GM11168 (cell line): ENCODE data around the gene B4GALT3.

Experiments
- in situ Hi-C: fragments of 300-500 bp; cut with MboI; formaldehyde crosslinking; loops from one replicate; pipeline ENCODE4 v1.12.0; 2022; ENCODE audit warnings: low sequenced_read_pairs; ENCODE audit not compliant: unreplicated experiment

The B4GALT3 gene

DNA sequence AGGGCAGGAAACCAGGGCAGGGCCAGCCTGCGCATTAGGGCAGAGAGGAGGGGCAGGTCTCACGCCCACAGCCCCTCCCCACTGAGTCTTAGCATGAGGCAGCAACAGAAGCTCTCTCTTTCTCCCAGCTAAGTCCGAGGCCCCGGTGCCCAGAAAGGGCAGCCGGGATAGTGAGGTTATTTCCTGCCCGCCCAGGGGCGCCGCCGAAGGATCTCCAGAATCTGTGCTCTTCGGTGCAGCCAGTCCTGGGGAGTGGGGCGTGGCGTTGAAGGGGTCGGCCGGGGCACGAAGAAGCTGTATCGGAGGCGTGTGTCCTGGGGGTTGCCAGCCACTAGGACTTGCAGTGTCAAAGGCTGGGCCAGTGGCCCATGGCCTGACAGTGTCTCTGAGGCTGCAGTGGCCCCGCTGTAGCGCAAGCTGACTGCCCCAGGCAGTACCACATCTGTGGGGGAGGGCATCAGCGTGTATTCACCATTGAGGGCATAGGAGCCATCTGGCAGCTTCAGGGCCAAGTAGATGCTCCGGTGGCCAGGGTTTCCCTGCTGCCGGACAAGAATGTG is 13.7 kb upstream of the B4GALT3 start:
- in situ Hi-C loops, result no loop called here

DNA sequence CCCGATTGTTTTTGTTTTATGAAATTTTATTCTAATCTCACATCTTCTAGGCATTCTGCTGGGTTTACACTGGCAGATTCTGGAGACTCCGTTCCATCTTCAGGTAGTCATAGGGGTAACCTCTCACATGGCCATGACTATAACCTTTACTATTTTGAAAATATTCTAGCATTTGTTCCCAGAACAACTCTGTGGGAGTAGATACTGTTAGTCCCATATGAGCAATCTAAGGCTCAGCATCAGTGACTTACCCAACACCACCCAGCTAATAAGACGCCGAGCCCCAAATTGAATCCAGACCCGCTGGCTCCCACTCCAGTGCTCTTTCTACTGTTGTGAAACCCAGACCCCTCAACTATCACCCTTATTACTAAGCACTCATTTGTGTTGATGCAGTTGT is 11.7 kb upstream of the B4GALT3 start:
- in situ Hi-C loops, result no loop called here

DNA sequence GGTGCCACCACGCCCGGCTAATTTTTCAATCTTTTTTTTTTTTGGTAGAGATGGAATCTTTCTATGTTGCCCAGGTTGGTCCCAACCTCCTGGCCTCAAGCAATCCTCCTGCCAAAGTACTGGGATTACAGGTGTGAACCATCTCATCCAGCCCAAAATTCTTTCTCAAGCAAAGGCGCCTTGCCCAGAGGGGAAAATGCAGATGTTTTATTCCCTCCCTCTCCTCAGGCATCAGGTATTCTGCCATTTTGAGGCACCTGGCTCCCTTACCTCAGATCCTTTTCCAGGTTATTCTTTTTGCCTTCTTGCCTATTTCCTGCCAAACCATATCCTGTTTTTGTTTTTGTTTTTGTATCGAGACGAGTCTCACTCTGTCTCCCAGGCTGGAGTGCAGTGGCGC is 11.1 kb upstream of the B4GALT3 start:
- in situ Hi-C loops, result no loop called here

- in situ Hi-C loops, result no loop called here
These were observed 10.0 kb upstream of the B4GALT3 start for GRCh38 chr1:161187311-161187710.

DNA sequence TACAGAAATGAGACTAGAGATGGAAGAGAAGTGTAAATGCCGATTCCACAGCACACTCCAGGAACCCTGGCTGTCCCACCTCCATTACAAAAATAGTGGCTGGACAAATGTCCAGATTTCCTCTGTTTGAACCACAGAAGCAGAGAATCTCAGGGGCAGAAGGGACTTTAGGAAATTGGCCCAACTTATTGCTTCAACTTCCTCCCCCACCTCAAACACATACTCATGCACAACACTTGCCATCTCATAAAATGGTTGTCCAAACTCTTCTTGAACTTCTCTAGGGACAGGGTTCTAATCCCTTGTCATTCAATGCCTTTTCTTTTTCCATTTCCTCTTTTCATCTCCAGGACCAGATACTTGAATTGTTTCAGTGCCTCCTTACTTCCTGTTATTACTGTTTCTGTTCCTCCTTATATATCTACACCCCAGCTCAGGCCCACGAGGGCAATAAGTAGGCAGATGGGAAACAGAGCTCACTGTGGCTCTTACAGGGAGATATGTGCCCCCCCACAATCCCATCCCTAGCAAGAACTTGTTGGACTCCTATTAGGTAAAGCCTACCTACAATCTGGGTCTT is 8.5 kb upstream of the B4GALT3 start:
- in situ Hi-C loops, result no loop called here

- in situ Hi-C loops, result no loop called here
These were observed 8.0 kb upstream of the B4GALT3 start for GRCh38 chr1:161185282-161185682.

- in situ Hi-C loops, result no loop called here
These were observed 4.9 kb upstream of the B4GALT3 start for GRCh38 chr1:161182214-161182613.

GRCh38 chr1:161180639-161181038 is 3.3 kb upstream of the B4GALT3 start:
- in situ Hi-C loops, result no loop called here

GRCh38 chr1:161179698-161180097 is 2.4 kb upstream of the B4GALT3 start:
- in situ Hi-C loops, result no loop called here

DNA sequence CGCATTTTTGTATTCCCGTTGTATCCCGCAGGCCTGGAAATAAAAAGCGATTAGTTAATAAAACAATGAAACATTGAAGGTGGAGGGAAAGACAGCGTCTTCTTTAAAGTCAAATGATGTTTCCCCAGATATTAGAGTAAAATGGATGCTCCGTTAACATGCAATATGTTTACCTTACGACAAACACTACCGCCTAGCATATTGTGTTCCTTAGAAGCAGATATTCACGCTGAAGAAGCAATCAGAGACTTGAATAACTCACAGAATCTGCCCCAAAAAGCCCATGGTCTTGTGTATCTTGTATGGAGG is 583 bp upstream of the B4GALT3 start:
- in situ Hi-C loops, result no loop called here

- in situ Hi-C loops, result no loop called here
These were observed 717 bp downstream of the B4GALT3 start for GRCh38 chr1:161176468-161177111.

GRCh38 chr1:161175771-161176453 is 1.4 kb downstream of the B4GALT3 start:
- in situ Hi-C loops, result no loop called here

GRCh38 chr1:161174911-161175310 is 2.4 kb downstream of the B4GALT3 start:
- in situ Hi-C loops, result no loop called here

DNA sequence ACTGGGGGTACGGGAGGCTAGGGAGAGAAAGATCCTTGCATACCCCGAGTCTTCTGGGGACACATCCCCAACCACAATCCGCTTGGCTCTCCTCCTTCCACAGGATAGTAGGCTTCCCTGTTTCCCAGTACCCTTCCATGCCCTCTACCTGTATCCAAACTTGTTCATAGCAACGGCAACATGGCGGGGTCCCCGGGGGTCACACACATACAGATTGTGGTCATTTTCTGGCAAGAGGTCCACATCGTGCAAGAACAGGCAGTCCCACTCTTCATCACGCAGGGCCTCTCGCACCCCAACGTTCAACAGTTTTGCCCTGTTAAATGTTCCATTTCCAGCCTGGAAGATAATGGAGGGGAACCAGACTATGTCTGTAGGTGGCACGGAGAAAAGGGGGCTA is 3.6 kb downstream of the B4GALT3 start:
- in situ Hi-C loops, result no loop called here

- in situ Hi-C loops, result no loop called here
These were observed 4.4 kb downstream of the B4GALT3 start for GRCh38 chr1:161172776-161173376.

DNA sequence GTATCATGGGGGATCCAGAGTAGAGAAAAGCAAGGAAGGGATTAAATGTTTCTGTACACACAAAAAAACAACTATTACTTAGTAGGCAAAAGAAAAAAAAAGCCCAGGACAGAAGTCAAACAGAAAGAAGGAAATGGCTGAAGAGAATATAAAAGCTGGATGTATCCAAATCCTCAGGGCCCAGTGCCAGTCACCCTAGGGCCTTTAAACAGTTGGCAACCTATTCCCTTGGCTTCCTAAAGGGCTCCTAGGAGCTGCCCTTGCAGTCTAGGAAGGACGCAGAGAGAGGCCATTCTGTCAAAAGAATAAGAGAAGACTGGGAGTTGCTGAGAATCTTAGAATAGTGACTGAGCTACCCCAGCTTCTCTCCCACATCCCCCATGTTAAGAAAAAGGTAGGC is 5.0 kb downstream of the B4GALT3 start:
- in situ Hi-C loops, result no loop called here

- in situ Hi-C loops, result no loop called here
These were observed 5.6 kb downstream of the B4GALT3 start for GRCh38 chr1:161171696-161172095.

DNA sequence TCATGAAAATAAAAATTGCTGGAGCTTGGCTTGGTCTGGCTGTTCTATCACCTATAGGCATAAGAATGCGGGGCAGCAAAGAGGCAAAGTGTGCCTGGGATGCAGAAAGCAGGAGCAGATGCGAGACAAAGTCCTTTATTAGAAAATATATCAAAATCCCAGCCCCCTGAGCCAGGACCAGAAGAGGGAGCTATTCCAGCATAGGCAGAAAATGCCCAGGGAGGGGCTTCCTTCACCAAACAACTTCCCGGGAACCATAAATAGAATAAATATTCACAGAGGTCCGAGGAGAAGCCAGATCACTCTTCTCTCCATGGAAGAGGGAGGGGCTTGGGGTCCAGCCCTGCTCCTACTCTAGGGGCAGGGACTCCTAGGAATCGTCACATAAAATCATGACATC is 6.1 kb downstream of the B4GALT3 start:
- in situ Hi-C loops, result no loop called here

- in situ Hi-C loops, result no loop called here
These were observed 8.4 kb downstream of the B4GALT3 start for GRCh38 chr1:161168906-161169305.

DNA sequence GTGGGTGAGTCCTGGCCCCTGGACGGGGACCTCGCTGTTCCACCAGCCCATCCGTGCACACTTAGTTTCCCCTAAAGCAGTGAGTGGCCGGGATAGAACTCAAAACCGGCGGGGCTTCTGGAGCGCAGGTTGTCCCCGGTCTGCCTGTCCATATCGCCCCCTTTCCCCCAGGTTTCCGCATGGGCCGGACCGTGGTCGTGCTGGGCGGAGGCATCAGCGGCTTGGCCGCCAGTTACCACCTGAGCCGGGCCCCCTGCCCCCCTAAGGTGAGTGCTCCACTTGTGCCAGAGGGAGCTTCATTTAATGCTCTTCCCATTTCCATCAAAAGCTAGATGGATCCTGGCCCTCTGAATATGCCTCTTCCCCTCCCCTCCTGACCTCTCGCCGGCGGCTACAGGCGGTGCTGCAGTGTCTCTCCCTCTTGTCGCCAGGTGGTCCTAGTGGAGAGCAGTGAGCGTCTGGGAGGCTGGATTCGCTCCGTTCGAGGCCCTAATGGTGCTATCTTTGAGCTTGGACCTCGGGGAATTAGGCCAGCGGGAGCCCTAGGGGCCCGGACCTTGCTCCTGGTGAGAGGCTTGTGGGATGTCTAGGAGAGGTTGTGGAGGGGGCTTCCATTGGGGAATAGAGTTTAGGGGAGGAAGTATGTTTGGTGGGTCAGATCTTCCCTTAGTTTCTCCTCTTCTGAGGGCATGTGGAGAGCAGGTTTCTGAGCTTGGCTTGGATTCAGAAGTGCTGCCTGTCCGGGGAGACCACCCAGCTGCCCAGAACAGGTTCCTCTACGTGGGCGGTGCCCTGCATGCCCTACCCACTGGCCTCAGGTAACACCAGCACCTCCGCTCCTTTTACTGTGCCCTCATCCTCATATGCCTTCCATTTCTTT is 10.4 kb downstream of the B4GALT3 start:
- in situ Hi-C loops, result no loop called here
